NB4 (cell line): ENCODE data around the gene PPP1R9B.

Experiments
- DNase-seq: peaks from one replicate; pipeline ENCODE4 v3.0.0; 2010; ENCODE audit warnings: low read depth
- H3K4me3 ChIP-seq: one replicate; pipeline ENCODE4 v1.5.1; 2011; ENCODE audit warnings: mild to moderate bottlenecking, low read depth, low read length, moderate library complexity
- MAX ChIP-seq: IDR thresholded peaks from 2 replicates; pipeline ENCODE4 v1.6.1; 2011; ENCODE audit warnings: low read depth, low read length
- MYC ChIP-seq: IDR thresholded peaks from 2 replicates; pipeline ENCODE4 v1.6.1; 2011; ENCODE audit warnings: low read depth, low read length
- POLR2A ChIP-seq: IDR thresholded peaks from 2 replicates; pipeline ENCODE4 v1.6.1; 2011; ENCODE audit warnings: mild to moderate bottlenecking; ENCODE audit not compliant: insufficient read length; ENCODE audit errors: extremely low read depth
- TF ChIP-seq, protein P1 (sequence below): IDR thresholded peaks from one replicate; pipeline ENCODE4 v1.5.1; 2012; ENCODE audit warnings: low read depth, low read length

The PPP1R9B gene

DNA sequence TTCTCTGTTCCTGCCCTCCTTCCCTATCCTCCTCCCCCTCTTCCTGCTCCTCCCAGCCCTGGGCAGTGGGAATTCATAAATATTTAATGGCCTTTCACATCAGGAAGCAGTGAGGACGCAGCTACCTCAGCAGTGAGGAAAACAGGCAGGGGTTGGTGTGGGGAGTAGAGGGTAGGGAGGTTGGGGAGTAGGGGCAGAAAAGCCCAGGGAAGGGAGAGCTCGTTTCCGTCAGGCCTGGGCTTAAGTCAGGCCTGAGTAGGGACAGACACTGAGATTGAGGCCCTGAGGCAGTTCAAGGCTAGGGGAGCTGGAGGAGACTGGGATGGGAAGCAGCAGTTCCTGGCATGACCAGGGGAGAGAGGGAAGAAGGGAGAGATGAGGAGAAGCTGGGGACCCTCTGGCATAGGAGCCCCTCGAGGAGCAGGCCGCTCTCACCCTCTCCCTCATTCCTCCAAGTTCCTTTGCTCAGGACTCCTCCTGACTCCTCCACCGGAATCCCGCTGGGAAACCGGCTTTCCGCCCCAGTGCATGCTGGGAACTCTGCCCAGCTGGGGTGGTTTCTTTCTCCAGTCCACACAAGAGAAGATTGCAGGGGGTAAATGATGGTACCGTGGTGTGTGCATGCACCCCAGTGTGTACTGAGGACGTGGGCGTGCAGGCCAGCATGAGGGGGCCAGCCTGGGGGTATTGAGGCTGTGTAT, 26.7 kb downstream of the PPP1R9B start:
- DNase-seq, result no peak
- TF ChIP-seq MYC (no peak), POLR2A (no peak), MAX (no peak)
- TF ChIP-seq, protein P1, sequence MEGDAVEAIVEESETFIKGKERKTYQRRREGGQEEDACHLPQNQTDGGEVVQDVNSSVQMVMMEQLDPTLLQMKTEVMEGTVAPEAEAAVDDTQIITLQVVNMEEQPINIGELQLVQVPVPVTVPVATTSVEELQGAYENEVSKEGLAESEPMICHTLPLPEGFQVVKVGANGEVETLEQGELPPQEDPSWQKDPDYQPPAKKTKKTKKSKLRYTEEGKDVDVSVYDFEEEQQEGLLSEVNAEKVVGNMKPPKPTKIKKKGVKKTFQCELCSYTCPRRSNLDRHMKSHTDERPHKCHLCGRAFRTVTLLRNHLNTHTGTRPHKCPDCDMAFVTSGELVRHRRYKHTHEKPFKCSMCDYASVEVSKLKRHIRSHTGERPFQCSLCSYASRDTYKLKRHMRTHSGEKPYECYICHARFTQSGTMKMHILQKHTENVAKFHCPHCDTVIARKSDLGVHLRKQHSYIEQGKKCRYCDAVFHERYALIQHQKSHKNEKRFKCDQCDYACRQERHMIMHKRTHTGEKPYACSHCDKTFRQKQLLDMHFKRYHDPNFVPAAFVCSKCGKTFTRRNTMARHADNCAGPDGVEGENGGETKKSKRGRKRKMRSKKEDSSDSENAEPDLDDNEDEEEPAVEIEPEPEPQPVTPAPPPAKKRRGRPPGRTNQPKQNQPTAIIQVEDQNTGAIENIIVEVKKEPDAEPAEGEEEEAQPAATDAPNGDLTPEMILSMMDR, result no peak
- H3K4me3 ChIP-seq, result no peak overlapping the region

DNA sequence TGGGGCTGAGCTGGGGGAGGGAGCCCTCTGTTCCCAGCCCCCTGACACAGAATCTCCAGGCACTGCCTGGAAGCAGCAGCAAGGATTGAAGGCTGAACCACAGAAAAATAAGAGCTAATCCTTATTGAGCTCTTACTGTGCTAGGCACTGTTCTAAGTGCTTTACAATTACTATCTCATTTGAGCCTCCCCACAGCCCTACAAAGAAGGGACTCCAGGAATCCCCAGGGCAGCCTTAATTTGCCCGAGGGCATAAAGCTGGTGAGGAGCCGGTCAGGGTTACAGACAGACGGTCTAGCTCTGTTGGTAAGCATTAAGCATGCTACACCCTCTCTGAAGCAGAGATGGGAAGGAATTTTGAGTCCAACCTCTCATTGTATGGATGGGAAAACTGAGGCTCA, 27.5 kb downstream of the PPP1R9B start:
- no peak for DNase-seq
- TF ChIP-seq, protein P1, result no peak
- no peak for TF ChIP-seq POLR2A
- TF ChIP-seq MAX, result no peak
- TF ChIP-seq MYC, result no peak
- H3K4me3 ChIP-seq, result no peak overlapping the region

DNA sequence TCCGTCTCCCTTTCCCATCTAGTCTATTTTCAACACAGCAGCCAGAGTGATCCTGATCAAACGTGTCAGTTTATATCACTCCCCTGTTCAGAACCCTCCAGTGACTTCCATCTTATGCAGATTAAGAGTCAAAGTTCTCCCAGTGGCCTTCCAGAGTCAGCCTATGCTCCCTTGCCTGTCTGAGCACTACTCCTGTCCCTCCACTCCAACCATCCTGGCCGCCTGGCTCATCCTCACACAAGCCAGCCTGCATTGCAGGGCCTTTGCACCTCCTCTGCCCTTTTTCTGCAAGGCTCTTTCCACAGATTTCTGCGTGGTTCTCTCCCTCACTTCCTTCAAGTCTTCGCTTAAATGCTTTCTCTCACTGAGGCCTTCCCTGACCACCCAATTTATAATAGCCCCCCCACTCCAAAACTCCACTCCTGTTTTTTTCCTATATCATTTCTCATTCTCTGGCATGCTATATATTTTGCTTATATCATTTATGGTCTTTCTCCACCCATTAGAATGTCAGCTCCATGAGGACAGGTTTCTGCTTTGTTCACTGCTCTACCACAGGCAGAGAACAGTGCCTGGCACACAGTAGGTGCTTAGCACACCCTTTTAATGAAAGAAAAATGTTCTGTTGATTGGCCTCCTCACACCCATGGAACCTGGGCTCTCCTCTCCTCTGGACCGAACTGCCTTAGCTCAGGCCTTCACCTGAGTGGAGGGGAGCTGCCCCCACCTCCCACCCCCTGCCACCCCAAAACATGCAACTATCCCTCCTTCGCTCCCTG, 29.8 kb downstream of the PPP1R9B start:
- TF ChIP-seq MYC, result no peak
- TF ChIP-seq POLR2A, result no peak
- TF ChIP-seq, protein P1, result no peak
- no peak for TF ChIP-seq MAX

DNA sequence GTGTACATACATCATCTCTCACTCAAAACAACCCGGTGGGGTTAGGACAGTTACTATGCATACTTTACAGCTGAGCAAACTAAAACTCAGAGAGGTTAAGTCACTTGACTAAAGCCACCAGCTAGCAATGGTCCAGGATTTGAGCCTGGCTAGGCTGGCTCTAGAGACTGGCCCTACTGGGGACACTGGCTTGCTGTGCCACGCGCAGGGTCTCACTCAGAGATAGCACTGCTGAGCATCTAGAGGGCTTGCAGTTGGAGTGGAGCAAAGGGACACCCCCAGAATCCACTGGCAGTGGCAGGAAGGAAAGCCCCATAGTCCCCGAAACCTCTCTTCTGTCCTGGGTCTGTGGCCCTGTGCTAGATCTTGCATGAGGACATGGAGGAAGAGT, 31.7 kb downstream of the PPP1R9B start:
- TF ChIP-seq MAX (no peak), POLR2A (no peak), MYC (no peak)
- TF ChIP-seq, protein P1, result no peak
- no peak overlapping the region for H3K4me3 ChIP-seq
- no peak for DNase-seq

More for the DNA sequence above, 29.8 kb downstream of the PPP1R9B start:
- H3K4me3 ChIP-seq, result no peak overlapping the region
- DNase-seq, result no peak

DNA sequence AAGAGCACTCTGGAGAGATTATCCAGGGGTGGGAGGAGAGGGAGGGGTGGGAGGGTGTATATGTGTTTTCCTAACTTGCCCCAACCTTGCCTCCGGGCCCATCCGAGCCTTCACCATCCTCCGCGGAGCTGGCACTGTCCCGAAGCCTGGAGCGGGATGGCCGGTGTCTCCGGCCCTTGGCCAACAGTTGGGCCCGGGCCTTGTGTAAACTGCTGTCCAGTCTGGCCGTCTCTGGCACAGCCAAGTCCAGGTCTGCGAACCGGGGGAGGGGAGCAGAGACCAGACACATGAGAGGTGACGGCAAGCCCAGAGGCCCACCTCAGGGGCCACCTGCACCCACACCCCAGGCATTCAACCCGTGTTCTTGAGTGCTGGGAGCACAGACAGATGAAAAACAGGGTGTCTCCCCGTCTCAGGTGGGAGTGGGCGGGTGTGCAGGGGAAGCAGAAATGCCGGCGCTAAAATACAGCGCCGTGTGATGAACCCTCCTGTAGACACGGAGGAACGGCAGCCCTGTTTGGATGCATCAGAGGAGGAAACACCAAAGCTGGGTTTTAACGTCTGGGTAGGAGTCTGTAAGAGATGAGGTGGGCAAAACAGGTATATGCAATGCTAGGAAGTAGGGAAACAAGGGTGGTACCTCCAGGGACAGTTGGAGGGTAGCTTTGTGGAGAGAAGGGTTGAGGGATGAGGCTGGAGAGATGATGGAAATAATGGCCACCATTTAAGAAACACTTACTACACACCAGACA, 32.2 kb downstream of the PPP1R9B start:
- no peak for TF ChIP-seq MYC
- TF ChIP-seq POLR2A, result no peak
- TF ChIP-seq MAX, result no peak
- TF ChIP-seq, protein P1, result no peak
- no peak overlapping the region for H3K4me3 ChIP-seq
- no peak for DNase-seq
